HG02852 (cell line): ENCODE data around the gene TRAPPC3L.

ENCODE experiments used
- ATAC-seq: cut with Tn5 transposase; IDR thresholded peaks from one replicate; pipeline ENCODE4 v1.9.1; 2021; ENCODE audit warnings: mild to moderate bottlenecking, moderate library complexity; ENCODE audit not compliant: unreplicated experiment

TRAPPC3L gene

GRCh38 chr6:116560130-116560529 is 14.6 kb upstream of the TRAPPC3L start:
- ATAC-seq, result no peak

- no peak for ATAC-seq
Measured at GRCh38 chr6:116557893-116558292, 12.4 kb upstream of the TRAPPC3L start.

DNA sequence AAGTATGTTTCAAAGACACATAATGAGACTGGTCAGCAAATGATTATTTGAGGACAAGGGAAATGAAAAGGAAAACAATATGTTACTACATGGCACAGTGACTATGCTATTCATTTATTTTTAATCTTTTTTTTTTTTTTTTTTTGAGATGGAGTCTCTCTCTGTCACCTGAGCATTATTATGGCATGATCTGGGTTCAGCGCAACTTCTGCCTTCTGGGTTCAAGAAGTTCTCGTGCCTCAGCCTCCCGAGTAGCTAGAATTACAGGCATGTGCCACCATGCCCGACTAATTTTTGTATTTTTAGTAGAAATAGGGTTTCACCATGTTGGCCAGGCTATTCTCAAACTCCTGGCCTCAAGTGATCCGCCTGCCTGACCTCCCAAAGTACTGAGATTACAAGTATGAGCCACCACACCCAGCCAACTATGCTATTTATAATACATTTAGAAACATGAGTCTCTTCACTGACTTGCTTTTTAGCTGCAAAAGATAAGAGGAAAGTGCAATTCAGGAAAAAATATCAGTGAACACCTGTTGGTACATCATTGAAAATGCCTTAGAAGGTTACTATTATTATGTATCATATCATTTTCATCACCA is 11.4 kb upstream of the TRAPPC3L start:
- ATAC-seq, result no peak

DNA sequence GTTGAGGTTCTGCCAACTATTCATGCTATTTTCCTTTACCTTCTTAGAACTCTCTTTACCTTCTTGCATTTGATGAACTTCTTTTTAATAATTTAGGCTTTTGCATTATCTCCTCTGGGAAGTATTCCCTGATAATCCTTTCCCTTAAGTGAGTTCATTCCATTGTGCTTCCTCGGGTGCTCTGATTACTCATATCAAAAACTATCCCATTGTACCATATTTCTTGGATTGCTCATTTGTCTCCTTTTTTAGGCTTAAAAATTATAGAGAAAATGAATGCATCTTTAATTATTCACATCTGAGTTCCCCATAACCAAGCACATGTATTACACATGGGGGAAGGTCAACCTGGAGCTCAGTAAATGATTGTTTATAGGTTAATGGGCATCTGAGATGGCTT is 10.6 kb upstream of the TRAPPC3L start:
- ATAC-seq, result no peak

GRCh38 chr6:116553451-116553850 is 8.0 kb upstream of the TRAPPC3L start, which contains the start of gene CALHM4:
CALHM4 (plus strand) TSS chr6:116553751; CDS start chr6:116553794, 43 bp downstream.
- ATAC-seq, result no peak

DNA sequence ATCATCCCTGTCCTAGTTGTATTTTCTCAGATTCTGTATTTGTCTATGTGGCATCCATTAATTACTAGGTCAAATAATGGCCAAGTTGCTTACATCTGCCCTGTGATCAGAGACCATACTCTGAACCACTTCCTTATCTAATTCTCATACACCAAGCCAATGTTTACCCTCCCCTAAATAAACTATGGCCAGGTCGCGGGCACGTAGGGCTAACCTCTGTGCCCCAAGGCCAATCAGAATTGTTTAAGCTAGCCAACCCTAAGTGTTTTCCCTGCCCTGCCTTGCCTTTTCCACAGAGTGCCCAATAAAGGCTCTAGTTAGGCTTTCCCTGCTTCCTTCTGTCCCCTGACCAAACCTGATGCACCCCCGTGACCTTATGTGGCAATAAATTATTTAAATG is 5.3 kb upstream of the TRAPPC3L start:
- ATAC-seq, result no peak

DNA sequence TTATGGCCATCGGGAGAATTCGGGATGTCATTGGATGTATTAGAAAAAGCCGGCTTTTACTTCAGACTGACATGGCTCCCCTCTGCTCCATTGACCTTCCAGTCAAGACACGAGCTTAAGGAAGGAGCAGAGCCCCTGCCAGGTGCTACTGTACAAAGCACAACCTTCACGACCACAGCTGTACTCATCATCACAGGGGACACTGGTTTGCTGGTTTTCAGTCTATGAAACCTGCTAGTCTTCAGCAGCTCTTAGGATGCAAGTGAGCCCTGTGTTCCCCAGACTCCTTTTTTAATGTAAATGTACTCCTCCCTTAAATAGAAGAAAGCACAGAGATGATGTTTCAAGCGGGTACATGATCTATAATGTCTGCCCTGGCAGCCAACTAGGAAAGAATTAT is 1.9 kb upstream of the TRAPPC3L start:
- ATAC-seq, result no peak

DNA sequence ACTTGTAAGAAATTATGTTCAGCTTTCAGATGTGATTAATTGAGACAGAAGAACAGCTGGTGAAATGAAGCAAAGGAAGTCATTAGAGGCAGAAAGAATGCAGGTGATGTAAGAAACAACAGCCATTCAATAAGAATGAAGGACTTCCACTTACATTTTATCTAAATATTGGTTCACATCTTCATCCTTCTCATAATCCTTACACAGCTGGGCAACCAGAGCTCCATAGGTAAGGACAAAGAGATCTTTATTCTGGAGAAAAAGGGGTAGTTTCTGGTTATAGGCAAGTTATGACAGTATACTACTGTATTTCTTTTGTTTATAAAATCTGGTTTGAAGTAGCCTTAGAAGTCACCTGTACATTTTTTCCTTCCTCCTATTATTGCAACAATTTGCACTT is 2.3 kb downstream of the TRAPPC3L start:
- no peak for ATAC-seq

DNA sequence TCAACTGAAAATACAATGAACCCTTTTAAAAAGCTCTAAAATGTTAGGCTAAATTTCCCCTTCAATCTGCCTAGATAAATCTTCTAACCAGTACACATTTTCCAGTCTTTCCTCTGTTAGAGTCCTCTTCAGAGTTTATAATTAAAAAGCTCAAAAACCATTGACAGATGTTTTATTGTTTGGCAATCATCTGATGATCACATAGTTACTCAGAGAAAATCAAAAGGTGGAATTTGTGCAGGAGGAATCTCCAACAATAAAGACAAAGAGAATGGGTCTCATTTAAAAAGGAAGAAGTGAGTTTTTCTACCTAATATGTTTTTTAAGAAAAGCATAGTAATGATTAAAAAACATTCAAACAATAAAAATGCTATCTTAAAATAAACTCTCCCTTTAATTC is 3.1 kb downstream of the TRAPPC3L start:
- ATAC-seq, result no peak

- peak; percentile 48 for ATAC-seq
Measured at GRCh38 chr6:116536216-116536621, 9.3 kb downstream of the TRAPPC3L start.

DNA sequence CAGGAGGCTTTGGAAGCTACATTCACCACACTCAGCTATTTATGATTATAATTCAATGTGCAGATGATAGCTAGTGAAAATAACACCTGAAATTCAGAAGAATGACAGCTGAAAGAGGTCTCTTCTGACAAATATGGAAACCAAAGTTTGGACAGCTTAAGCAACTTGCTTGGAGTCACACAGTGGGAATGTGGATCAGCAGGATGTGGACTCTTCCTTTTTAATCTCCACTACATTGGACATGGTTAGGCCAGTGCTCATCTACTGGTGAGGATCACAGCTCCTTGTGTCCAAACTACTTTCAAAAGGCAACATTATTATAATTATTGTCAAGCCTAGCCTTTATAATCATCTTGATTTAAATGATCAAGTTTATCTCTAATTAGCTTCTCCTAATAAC is 10.4 kb downstream of the TRAPPC3L start:
- no peak for ATAC-seq

GRCh38 chr6:116533233-116533957 is 12.1 kb downstream of the TRAPPC3L start:
- ATAC-seq, result no peak

DNA sequence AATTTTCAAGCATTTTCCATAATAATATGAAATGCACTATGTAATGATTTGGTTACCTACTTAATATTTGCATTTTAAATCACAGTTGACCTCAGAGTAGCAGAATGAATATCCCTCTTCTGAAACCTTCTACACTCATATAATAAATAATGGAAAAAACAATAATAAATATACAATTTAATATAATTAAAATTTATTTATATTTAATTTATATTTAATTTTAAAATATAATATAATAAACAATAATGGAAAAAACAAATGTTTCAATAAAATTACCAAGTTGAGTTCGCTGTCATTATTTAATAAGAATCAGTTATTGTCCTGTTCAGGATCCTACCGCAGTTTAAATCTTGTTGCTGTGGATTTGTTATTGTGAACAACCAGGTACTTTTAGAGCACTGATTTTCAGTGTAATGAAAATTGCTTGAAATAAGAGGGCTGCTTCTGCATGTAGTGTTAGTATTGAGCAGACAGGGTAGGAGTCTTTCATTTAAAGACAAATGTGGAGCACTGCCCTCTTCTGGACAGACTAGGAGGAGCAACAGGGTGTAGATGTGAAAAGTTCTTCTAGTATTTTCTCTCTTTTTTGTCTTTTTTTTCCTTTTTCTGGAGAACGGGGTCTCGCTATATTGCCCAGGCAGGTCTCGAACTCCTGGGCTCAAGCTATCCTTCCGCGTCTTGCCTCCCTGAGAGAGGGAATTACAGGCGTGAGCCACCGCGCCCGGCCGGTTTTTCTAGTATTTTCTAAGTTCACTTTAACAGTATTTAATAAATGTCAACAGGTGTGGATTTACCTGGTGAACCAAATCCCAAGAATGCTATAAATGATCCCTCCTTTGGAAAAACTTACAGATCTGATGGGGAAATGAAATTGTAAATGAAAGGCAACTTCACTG is 13.6 kb downstream of the TRAPPC3L start:
- ATAC-seq, result peak; percentile 70

DNA sequence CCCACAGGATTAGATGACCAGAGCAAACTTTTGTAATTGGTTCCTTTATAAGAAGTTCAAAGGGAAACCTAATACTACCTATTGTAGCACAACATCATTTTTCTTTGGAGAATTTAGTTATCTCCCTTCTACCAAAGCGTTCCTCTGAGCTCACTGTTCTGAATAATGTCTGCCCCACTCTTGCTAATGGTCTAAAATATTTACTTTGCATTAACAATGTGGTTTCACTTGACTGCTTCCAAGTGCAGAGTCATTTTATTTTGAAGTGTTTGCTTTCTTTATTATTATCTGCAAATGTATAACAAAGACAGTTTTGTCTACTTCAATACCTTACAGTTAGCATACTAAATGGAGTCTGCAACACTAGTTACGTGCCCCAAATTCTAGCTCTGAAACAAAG is 15.0 kb downstream of the TRAPPC3L start:
- ATAC-seq, result no peak

- no peak for ATAC-seq
Measured at GRCh38 chr6:116529466-116530290, 15.8 kb downstream of the TRAPPC3L start.

DNA sequence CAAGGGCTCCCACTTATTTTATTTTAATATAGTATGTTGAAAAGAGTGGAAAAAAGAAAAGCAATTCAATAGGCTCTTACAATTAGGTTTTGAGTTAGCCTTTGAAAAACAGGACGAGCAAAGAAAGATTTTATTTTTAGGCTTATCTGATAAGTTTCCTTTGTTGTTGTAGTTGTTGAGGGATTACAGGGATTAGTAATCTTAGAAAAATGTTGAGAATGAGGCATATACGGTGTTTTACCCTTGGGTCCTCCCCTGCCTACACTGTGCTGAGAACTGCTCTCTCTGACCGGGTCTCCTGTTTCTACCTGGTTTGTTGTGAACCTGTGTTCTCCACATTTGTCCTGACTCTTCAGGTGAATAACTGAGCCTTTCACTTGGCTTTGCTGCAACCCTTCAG is 16.7 kb downstream of the TRAPPC3L start:
- no peak for ATAC-seq

GRCh38 chr6:116528133-116528532 is 17.4 kb downstream of the TRAPPC3L start:
- no peak for ATAC-seq

- ATAC-seq, result no peak
Measured at GRCh38 chr6:116524236-116524635, 21.2 kb downstream of the TRAPPC3L start.

- no peak for ATAC-seq
Measured at GRCh38 chr6:116522896-116523295, 22.6 kb downstream of the TRAPPC3L start.

DNA sequence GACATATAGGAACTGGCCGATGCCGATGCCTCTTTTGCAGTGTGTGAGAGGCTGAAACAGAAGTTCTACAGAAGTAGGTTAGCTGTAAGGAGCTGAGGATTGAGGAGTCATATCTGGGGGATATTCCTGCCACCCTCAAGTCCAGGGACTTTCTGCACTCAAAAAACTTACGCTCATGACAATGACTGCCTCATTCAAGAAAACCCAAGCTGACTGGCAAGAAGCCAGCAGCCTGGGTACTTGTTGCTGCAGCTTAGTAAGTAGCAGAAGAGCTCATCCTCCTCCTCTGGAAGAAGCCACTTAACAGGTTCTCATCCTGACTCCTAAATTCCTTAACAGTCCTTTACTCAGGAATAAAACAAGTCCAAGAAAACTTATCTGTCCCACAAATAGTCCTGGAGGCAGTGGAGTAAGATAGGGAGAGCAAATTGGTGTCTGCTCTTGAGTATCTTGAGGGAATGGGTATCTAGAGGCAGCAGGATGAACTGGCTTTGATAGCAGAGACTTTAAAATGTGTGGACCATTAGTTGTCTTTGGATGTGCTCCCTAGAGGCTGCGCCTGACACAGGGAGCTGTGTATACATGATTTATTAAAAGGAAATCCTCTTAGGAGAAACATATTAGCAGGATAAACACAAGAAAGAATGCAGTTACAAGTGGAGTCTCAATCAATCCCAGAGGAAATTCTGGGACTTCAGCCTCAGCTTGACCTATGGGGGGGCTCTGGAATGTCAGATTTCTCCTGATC is 26.7 kb downstream of the TRAPPC3L start:
- no peak for ATAC-seq
